A673 (cell line): ENCODE measurements around the gene GDPD5. TPM values are rescaled to one million over a fixed set of nuclear protein-coding genes. Genes with fewer than 3 reads are reported as not detected.

Experiments
- BruUV-seq: library from RNA; stranded (reverse); fragments of 400-500 nt; replicated peaks from 2 replicates; lab custom pipeline; 2021; lab: Mats Ljungman, UMichigan
- CTCF ChIA-PET: fragments of 300-600 bp; sonication (Branson Sonifier 250); formaldehyde crosslinking; loops from one replicate; lab custom pipeline; 2022; ENCODE audit warnings: antibody characterized with exemption; lab: Charles Lee
- POLR2A ChIA-PET: fragments of 300-600 bp; sonication (Branson Sonifier 250); formaldehyde crosslinking; loops from one replicate; lab custom pipeline; 2022; ENCODE audit warnings: antibody characterized with exemption; ENCODE audit not compliant: low non-redundant PET; lab: Charles Lee
- DNase-seq: peaks from one replicate; pipeline ENCODE4 v3.0.0-alpha.2; 2015; ENCODE audit warnings: low spot score
- H3K27ac ChIP-seq: fragments of 200-600 bp; sonication (generic); 2 replicates; pipeline ENCODE4 v1.5.1; 2016; ENCODE audit warnings: mixed run types, low read depth, mild to moderate bottlenecking, mixed read lengths, antibody characterized with exemption, low read length; ENCODE audit not compliant: poor library complexity, severe bottlenecking
- H3K27me3 ChIP-seq: fragments of 200-600 bp; sonication (generic); replicated peaks from 2 replicates; pipeline ENCODE4 v1.6.1; 2017; ENCODE audit warnings: mixed run types, low read depth, mild to moderate bottlenecking, mixed read lengths, antibody characterized with exemption, low read length; ENCODE audit not compliant: insufficient read depth, poor library complexity
- H3K36me3 ChIP-seq: fragments of 200-600 bp; sonication (generic); 2 replicates; pipeline ENCODE4 v1.6.1; 2016; ENCODE audit warnings: mixed run types, mild to moderate bottlenecking, mixed read lengths, antibody characterized with exemption, low read length; ENCODE audit not compliant: insufficient read depth, poor library complexity, severe bottlenecking
- H3K4me1 ChIP-seq: fragments of 200-600 bp; sonication (generic); 2 replicates; pipeline ENCODE4 v1.6.1; 2017; ENCODE audit warnings: mixed run types, mild to moderate bottlenecking, mixed read lengths, antibody characterized with exemption, low read length; ENCODE audit not compliant: insufficient read depth, poor library complexity, severe bottlenecking
- H3K4me3 ChIP-seq: fragments of 200-600 bp; sonication (generic); 2 replicates; pipeline ENCODE4 v1.5.1; 2016; ENCODE audit warnings: low read depth, mixed run types, mild to moderate bottlenecking, mixed read lengths, low read length; ENCODE audit not compliant: poor library complexity, severe bottlenecking
- H3K9me3 ChIP-seq: fragments of 200-600 bp; sonication (generic); 2 replicates; pipeline ENCODE4 v1.6.1; 2016; ENCODE audit warnings: mixed run types, low read depth, mild to moderate bottlenecking, mixed read lengths, antibody characterized with exemption, low read length; ENCODE audit not compliant: poor library complexity, severe bottlenecking
- CTCF ChIP-seq: fragments of 300-800, 200-600 bp; sonication (generic); conservative IDR thresholded peaks from 2 replicates; pipeline ENCODE4 v1.5.1; 2017; ENCODE audit warnings: low read depth, mild to moderate bottlenecking, antibody characterized with exemption, low read length, moderate library complexity, mixed read lengths
- EZH2 ChIP-seq: fragments of 200-600 bp; sonication (generic); IDR thresholded peaks from 2 replicates; pipeline ENCODE4 v1.6.1; 2017; ENCODE audit warnings: borderline replicate concordance, low read depth, mild to moderate bottlenecking, mixed read lengths, antibody characterized with exemption, low read length; ENCODE audit not compliant: poor library complexity, severe bottlenecking
- intact Hi-C: fragments of 100-400 bp; cut with micrococcal nuclease; formaldehyde crosslinking; loops from one replicate; pipeline ENCODE4 v1.10.0; 2022; ENCODE audit not compliant: unreplicated experiment
- total RNA-seq: library from RNA; stranded (reverse); gene quantifications from 2 replicates; pipeline ENCODE4 v1.2.3, GENCODE V29; 2021

The GDPD5 gene
- total RNA-seq, 1 experiment from 2014 or later, result 1.4 TPM

GRCh38 chr11:75538150-75538942 lies 12.6 kb upstream of the GDPD5 start:
- intact Hi-C loops, result no loop called here
- H3K4me1 ChIP-seq, result peaks cover 7% of the 10 kb centered on the region
- POLR2A ChIA-PET, result no interaction called here

DNA sequence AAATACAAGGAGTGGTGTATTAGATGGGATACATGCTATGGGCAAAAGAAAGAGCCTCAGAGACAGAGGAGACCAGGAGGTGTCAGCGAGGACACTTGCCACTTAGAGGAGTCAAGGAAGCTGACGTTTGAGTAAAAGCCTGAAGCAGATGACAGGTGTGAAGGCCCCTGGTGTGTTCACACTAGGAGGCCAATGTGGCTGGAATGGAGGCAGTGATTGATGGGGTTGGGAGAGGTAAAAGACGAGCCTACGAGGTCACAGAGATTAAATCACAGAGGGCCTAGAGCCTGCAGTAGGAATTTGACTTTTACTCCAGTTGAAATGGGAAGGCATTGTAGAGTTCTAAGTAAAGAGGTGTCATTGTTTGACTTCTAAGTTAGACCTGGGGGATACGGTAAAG lies 12.0 kb upstream of the GDPD5 start:
- H3K27me3 ChIP-seq, result no peaks in the 10 kb centered on the region
- no peaks in the 10 kb centered on the region for H3K36me3 ChIP-seq
- ChIA-PET POLR2A (no interaction called here), CTCF (no interaction called here)
- H3K9me3 ChIP-seq, result no peaks in the 10 kb centered on the region
- TF ChIP-seq EZH2 (no peak), CTCF (no peak)
- peaks cover 7% of the 10 kb centered on the region for H3K4me1 ChIP-seq
- intact Hi-C loops, result no loop called here
- H3K4me3 ChIP-seq, result no peak overlapping the region
- DNase-seq, result no peak
- BruUV-seq, result no TSS peak
- H3K27ac ChIP-seq, result no peak overlapping the region

More at GRCh38 chr11:75538150-75538942, 12.6 kb upstream of the GDPD5 start:
- TF ChIP-seq EZH2 (no peak), CTCF (no peak)
- no peaks in the 10 kb centered on the region for H3K36me3 ChIP-seq
- DNase-seq, result no peak
- no peaks in the 10 kb centered on the region for H3K27me3 ChIP-seq
- H3K27ac ChIP-seq, result no peak overlapping the region
- BruUV-seq, result no TSS peak
- no peaks in the 10 kb centered on the region for H3K9me3 ChIP-seq
- CTCF ChIA-PET, result no interaction called here
- no peak overlapping the region for H3K4me3 ChIP-seq

- peaks cover 7% of the 10 kb centered on the region for H3K4me1 ChIP-seq
- H3K4me3 ChIP-seq, result no peak overlapping the region
- TF ChIP-seq EZH2, result no peak
- DNase-seq, result no peak
- CTCF ChIA-PET, result no interaction called here
- H3K27ac ChIP-seq, result no peak overlapping the region
- H3K27me3 ChIP-seq, result no peaks in the 10 kb centered on the region
- BruUV-seq, result no TSS peak
- POLR2A ChIA-PET, result no interaction called here
- H3K36me3 ChIP-seq, result no peaks in the 10 kb centered on the region
- H3K9me3 ChIP-seq, result no peaks in the 10 kb centered on the region
- intact Hi-C loops, result no loop called here
Observed at GRCh38 chr11:75536786-75537641, 11.3 kb upstream of the GDPD5 start.
